HG02884 (cell line): Measurements from ENCODE around the gene TIMM8A.

Experiments
- ATAC-seq: cut with Tn5 transposase; IDR thresholded peaks from one replicate; pipeline ENCODE4 v1.9.1; 2021; ENCODE audit warnings: mild to moderate bottlenecking, moderate library complexity; ENCODE audit not compliant: unreplicated experiment

Gene TIMM8A, protein sequence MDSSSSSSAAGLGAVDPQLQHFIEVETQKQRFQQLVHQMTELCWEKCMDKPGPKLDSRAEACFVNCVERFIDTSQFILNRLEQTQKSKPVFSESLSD

DNA sequence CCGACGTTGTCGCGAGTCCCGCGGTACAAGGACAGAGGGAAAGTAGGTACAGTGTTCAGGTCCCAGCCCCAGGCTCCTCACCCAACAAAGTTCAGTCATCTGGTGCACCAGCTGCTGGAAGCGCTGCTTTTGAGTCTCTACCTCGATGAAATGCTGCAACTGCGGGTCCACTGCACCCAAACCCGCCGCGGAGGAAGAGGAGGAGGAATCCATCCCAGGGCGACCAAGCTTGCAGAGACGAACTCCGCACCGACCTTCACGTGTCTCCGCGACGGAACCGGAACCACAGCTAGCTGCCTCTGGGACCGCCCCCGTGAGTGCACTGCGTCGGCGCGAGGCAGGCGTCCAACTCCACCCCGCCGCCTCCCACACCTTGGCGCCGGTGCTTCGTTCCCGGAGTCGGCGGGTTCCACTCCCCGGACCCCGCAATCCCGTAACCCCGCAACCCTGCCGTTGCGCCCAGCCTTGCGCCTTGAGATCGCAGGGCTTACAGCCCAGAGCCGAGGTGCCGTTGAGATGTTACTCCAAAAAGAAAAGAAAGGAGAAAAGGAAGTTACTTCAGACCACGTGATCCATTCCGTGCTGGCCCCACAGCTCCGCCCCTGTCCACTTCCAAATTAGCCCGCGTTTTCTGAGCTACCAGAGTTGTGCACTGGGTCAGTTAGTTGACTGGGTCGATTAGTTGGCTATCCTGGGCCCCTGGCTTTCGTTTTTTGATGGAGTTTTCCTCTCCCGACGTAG is at the start of gene TIMM8A:
TSS of gene TIMM8A (minus strand) at position 291 of the 741 bp plus-strand sequence. CDS start at position 213, 78 bp downstream.
- ATAC-seq: peak; percentile 97

DNA sequence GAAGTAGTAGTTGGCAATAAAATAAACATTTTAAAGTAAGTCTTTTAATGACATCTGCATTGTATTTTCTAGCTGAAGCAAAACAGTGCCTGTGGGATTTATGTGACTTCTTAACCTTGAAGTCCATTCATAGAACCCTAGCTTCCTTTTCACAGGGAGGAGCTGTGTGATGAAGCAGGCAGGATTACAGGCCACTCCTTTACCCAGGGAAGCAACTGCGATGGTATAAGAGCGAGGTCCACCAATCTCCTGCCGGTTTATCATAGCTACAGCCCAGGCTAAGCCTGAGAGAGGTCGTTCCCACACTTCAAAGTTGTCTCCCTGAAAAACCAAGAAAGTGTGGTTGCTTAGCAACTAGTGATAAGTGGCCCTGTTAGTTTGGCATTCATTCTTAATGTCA is 49.2 kb upstream of the TIMM8A start:
- no peak for ATAC-seq

DNA sequence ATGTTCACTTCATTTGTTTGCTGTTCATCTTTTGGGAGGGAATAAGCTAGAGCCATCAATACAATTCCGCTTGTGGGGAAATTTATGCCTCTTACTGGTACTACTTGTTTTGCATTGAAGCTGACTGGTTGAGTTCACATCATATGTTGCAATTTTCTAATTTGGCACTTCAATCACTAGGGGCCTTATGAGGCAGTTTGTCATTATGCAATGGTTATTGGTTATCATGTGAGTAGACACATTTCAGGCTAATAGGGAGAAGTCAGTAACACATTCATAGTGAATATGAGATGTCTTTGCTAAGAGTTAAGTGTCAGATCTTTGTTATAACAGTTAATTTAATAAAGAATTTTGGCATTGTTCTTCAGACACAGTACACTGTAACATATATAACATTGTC is 47.2 kb upstream of the TIMM8A start:
- no peak for ATAC-seq

DNA sequence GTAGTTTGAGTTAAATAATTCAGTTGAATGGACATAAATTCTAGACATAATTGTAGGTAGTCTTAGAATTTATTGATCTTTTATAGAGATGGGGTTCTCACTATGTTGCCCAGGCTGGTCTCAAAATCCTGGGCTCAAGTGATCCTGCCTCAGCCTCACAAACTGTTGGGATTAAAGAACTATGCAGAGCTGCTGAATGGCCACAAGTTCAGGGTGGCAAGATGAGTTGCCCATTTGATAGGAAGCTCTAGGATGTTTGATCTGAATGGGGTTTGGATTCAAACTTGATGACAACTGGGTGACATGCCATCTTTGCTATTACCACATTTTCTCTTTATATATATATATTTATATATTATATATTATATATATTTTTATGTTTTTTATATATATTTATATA is 45.8 kb upstream of the TIMM8A start:
- no peak for ATAC-seq

DNA sequence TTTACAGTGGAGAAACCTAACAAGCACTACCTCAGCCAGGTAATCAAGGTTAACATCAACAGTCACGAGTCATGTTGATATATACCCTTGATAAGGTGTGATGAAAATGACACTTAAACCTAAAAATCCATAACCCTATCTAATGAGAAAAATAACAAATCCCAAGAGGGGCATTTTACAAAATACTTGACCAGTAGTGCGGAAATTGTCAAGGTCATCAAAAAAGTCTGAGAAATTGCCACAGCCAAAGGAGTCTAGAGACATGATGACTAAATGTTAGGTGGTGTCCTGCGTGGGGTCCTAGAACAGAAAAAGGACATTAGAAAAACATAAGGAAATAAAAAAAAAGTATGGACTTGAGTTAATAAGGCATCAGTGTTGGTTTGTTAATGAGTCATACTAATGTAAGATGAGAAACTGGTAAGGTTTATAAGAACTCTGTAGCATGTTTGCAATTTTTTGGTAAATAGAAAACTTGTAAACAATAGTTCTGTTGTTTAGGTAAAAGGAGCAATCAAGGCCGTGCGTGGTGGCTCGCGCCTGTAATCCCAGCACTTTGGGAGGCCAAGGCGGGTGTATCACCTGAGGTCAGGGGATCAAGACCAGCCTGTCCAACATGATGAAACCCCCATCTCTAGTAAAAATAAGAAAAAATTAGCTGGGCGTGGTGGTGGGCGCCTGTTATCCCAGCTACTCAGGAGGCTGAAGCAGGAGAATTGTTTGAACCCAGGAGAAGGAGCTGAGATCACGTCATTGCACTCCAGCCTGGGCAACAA is 45.2 kb upstream of the TIMM8A start:
- ATAC-seq: no peak

DNA sequence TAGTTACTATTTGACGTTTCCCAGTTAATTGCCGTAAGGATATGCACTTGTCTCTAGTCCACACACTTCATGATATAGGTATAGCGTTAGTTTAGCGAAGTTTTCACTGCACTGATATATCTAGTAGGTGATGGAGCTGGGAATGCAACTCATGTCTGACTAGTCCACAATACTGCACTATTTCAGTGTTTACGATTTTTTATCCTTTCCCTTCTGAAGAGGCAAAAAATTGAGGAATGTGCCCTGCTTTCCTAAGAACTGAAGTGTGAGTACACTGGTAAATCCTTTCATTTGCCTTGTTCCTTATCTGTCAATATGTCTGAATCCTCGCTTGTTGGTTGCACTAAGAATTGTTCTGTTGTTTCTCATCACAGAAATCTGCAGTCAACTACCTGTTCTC is 43.3 kb upstream of the TIMM8A start:
- ATAC-seq: no peak

DNA sequence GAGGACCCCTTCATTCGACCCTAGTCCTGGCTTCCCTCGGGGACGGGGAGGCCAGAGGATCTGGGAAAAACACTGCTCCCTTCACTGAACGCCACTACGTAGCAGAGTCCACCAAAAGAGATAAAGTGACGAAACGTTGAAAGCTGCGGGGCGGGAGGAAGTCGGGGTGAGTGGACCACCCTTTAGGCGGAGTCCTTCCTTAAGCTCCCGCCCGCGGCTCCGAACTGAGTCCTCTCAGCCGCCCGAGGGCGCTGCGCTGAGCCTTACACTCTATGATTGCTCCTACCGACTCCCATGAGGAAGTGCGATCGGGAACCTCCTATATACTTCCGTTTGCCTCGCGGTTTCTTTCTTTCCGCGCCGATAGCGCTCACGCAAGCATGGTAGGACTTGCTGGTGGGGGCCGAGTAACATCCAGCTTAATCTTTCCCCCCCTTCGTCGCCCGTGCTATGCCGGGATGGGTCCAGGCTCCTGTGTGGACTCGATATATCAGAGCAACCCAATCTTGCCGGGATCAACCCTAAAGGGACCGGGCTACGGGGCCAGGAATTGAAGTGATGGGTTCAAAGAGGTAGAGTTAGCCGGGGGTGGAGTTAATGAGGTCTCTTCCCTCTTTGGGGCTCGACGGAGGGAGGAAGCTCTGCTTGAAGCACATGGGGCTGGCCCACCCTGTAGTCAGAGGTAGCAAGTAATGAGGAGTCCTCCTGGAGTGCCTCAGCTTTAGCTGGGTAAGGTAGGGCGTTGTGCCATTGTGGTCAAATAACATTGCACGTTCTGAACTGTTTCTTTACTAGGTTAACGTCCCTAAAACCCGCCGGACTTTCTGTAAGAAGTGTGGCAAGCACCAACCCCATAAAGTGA is 42.4 kb upstream of the TIMM8A start, which contains the start of gene RPL36A:
TSS of gene RPL36A (plus strand) at position 348 of the 862 bp plus-strand sequence. CDS start at position 381, 33 bp downstream.
- ATAC-seq: peak; percentile 79

DNA sequence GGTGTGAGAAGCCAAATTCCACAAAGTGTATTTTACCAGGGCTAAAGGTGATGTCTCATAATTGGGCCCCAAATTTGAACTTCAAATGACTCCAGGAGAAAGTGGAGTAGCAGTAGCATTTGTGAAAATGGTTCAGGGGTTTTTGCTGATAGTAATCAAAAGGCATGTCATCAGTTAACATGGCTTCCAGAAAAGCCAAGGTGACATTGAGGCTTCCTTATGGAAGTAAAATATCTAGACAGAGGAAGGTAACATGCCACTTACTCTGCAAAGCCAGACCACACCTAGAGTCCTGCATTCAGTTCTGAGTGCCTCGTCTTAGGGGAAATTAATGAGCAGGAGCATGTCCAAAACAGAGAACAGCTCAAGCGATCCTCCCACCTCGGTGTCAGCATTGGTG is 40.1 kb upstream of the TIMM8A start:
- no peak for ATAC-seq

DNA sequence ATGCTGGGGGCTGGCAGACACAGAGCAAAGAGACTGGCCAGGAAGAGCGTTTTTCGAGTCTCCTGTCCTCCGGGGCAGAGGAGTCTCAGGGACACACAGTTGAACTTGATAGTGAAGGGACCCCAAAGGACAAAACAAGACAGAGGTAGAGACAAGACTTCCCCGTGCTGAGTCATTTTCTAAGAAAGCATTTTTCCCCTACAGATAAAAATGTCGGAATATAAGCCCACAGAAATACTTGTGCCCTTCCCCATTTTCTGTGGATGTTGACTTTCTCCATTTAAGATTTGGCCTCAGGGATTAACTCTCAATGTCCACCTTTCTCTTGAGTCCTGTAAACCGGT is 38.0 kb upstream of the TIMM8A start:
- ATAC-seq: no peak

DNA sequence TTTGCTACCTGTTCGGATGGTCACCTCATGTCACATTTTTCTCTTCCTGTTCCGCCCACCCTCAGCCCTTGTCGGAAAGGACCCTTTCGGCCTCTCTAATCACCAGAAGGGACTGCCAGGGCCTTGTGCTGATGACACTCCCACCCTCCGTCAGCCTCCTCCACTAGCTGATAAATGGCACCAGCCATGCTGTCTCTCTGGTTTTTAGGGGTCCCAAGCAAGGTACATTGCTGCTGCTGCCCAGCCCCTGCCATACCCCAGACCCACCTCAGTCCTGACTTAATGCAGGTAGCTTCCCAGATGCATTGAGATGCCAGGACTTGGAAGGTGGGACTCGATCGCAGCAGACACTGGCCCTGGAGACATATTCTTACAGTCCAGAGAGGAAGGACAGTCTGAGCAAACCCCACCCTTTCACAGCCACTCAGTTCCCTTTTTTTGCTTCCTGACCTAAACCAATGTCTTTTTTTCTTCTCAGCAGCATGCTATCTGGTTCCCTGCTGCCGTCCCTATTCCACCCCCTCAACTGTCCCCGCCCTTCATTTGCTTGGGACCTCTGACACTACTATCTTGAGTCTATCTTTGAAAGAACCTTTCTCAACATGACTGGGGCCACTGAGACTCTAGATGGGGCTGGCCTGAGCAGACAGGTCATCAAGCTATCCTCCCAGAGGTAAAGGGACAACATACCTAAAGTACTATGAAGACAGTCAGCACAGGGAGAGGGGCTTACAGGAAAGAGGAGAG is 37.4 kb upstream of the TIMM8A start, which contains the start of gene BTK:
TSS of gene BTK (minus strand) at position 397 of the 747 bp plus-strand sequence. CDS start 10,907 bp downstream, outside the sequence.
- peak; percentile 63 for ATAC-seq

DNA sequence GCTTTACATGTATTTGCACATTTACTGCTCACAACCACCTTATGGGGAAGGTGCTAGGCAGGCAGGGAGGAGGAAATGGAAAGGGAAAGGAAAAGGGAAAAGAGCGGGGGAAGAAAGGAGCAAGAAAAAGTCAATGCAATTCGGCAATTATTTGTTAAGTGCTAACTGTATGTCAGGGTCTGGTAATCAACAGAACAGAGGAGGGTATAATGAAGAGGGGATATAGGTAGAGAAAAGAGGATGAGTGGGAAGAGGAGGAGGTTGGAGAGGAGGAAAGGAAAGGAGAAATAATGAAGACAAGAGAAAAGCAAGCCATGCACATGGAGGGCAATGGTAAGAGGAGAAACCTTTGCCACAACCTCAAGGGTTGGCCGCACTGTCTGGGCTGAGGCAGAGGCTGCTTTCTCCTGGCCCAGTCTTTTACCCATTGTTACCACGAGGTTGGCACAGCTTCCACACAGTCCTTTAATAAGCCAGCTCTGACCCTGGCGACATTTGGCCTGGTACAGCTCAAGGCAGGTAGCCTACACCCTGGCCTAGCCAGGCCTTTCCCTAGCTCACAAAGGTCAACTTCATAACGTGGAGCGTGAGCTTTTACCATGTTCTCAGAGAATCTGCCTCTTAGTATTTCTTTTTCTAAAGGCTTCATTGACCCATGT is 36.6 kb upstream of the TIMM8A start:
- no peak for ATAC-seq

DNA sequence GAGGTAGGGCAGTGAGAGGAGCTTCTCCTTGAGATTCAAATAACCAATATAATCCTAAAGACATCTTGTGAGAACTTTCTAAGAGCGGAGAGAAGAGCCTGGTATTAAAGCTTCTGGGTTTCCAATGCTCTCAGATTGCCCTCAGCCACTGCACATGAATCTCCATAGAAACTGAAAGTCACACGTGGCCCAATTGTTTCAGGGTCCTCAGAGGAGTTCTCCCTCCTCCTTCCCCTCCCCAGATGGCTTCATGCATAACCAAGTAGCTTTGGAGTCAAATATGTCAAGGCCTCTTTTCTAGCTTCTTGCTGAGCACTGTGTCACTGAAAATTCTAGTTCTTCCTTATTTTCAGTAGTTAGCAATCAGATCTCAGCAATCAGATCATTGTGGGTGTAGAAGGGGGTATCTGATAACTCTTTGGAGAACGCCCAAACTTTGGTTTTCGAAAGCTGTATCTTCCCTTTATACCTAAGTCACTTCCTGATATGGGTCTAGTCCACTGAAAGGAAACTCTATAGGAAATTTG is 35.2 kb upstream of the TIMM8A start:
- peak; percentile 63 for ATAC-seq

DNA sequence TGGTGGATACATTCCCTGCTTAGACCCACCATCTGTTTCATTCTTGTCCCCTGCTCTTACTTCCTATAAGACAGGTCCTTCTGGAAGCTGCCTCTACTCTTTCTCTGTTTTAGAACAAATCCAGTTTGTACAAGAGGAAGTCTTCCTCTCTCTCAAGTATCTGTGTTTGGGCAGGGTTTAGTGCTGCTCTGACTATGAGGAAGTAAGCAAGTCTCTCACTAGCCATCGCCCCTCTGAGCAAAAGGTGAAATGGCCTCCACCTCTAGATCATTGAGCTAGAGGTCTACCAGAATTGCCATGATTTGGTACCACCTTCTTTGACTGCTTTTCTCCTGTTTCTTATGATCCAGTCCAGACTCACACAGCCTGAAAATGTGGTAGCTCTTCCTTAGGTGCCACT is 29.0 kb upstream of the TIMM8A start:
- ATAC-seq: peak; percentile 50

DNA sequence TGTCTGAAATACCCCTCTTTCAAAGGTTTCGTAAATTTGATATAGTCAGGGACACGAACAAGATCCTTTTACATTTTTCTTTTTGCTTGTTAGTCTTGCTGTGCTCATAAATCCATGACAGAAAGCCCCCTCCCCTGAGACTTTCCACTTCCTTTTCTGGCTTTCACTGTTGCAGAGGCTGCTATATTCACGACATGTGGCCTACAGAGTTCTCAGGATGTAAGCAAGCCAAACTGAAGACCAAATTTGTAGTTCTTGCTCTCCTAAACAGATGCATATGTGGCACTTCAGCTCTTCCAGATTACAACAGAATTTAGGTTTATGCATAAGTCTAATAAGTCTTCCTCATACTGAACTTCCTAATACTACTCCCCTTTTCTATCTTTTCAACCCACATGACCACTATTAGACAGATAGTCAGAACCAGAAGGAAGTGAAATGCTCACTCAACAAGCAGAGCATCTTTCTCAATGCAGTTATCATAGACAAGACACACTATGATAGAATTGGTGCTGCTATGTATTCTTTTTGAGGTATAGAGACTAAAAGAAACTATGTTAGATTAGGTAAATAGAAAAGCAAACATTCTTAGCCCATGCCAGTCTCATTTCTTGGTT is 22.5 kb upstream of the TIMM8A start:
- ATAC-seq: peak; percentile 75

DNA sequence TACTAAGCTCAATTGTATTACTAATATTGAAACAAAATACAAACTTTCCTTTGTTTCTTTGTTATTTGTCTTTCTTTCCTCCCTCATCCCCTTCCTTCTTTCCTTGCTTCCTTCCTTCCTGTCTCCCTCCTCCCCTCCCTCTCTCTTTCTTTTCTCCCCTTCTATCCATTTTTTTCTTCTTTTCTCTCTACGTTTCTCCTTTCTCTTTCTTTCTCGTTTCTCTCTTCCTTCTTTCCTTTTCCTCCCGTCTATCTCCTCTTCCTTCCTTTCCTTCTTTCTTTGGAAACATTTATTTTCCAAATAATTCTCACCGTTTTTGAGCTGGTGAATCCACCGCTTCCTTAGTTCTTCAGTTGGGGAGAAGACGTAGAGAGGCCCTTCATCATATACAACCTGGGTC is 21.1 kb upstream of the TIMM8A start:
- ATAC-seq: no peak

DNA sequence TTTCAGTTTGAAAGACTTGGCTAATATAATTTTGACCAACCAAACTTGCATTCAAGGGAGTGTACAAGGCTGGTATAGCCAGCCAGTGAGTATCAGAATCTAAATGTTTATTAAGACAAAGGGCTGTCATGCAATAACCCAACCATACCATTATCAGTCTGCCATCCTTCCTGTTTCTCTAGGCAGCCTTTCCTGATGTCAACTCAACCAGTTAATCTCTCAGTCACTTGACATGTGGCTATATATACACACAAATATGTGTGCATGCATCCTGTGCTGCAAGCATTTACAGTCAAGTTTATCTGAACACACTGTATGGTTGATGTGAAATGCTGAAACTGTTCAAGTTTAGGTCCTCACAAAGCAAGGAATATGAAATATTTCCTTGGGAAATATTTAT is 20.3 kb upstream of the TIMM8A start:
- no peak for ATAC-seq

DNA sequence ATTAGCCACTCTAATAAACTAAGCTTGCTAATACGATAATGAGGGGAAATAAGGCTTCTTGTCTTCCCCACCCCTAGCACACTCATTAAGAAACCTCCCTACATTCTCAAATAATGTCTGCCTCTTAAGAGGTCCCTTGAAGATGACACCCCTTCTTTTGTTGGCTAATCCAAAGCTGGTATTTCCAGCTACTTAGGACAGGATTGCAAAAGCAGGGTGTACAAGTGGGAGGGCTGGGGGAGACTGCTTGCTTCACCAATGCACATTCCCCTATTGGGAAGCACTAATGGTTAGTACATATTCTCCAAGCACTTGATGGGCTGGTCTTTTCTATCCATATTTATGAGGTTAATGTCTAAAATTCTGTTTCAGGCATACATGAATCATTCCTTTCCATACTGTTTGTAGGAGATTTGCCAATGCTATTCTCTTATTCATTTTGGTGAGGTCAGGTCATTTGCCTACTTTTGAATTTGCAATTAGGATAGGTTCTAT is 16.8 kb upstream of the TIMM8A start:
- ATAC-seq: no peak

DNA sequence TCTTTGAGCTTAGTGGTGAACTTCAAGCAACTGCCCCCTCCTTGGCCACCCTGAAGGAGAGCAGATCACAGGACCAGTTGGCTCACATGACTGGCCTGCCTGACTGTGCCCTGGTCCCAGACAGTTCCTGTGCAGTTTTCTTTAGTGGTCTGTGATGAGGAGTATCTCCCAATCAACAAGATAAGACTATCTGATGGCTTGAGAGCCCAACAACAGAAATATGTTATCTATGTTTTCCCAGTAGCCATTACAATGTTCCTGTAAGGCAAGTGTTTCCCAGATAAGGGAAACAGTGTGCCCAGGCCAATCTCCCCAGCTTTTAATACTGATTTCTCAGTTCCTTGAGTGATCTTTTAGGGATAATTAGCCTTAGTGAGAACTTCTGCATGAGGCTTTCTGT is 14.2 kb upstream of the TIMM8A start:
- ATAC-seq: no peak

DNA sequence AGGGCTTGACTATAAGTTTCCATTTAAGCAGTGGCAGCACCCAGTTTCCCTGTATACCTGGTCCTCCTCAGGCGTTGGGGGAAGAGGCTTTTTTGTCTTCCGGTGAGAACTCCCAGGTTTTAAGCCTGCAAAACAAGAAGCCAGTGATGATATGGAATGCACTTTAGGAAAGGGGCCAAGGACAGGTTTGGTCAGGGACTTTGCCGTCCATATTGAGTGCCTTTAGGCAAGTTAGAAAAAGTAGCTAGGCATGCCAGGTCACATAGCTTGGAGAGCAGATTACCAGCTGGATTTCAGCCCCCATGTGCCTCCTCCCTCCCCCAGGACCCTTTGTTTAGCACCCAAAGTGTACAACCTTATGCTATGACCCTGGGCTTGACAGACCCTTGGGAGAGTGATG is 13.6 kb upstream of the TIMM8A start:
- ATAC-seq: no peak
